IMR-90 (cell line): ENCODE data around the gene MAGEB2. TPM values are rescaled to one million over a fixed set of nuclear protein-coding genes. Genes with fewer than 3 reads are reported as not detected.

ENCODE experiments used
- ATAC-seq: fragments of 200-7000 bp; cut with Tn5 transposase; 2 replicates; pipeline ENCODE4 v1.9.1; 2020; ENCODE audit warnings: low read depth, mild to moderate bottlenecking, moderate library complexity
- BruUV-seq: library from RNA; stranded (reverse); fragments of 400-500 nt; replicated peaks from 2 replicates; lab custom pipeline; 2021; lab: Mats Ljungman, UMichigan
- CTCF ChIA-PET: fragments of 300-600 bp; formaldehyde crosslinking; extraction: SDS; loops from one replicate; lab custom pipeline; 2021; ENCODE audit warnings: antibody characterized with exemption; lab: Yijun Ruan, JAX
- POLR2A ChIA-PET: fragments of 300-600 bp; sonication (Branson Sonifier 250); formaldehyde crosslinking; loops from one replicate; lab custom pipeline; 2022; ENCODE audit warnings: antibody characterized with exemption; ENCODE audit not compliant: unreplicated experiment; lab: Charles Lee
- DNase-seq: peaks from one replicate; pipeline ENCODE4 v3.0.0; 2013
- H2AFZ ChIP-seq: replicated peaks from 2 replicates; pipeline ENCODE3; 2013; ENCODE audit warnings: low read length, mild to moderate bottlenecking; ENCODE audit not compliant: poor library complexity
- H2AK5ac ChIP-seq: 2 replicates; pipeline ENCODE4 v1.6.1; 2013; ENCODE audit warnings: low read depth, low read length, inconsistent platforms
- H2AK9ac ChIP-seq: replicated peaks from 2 replicates; pipeline ENCODE3; 2013; ENCODE audit warnings: mild to moderate bottlenecking, low read depth, low read length, moderate library complexity; ENCODE audit not compliant: poor library complexity
- H2BK120ac ChIP-seq: 2 replicates; pipeline ENCODE4 v1.6.1; 2013; ENCODE audit warnings: low read depth, low read length, inconsistent platforms
- H2BK15ac ChIP-seq: 3 replicates; pipeline ENCODE4 v1.6.1; 2013; ENCODE audit warnings: low read depth, low read length, inconsistent platforms
- H2BK20ac ChIP-seq: 2 replicates; pipeline ENCODE4 v1.6.1; 2013; ENCODE audit warnings: low read depth, mild to moderate bottlenecking, inconsistent platforms, low read length, moderate library complexity
- H2BK5ac ChIP-seq: 2 replicates; pipeline ENCODE4 v1.6.1; 2013; ENCODE audit warnings: mild to moderate bottlenecking, low read depth, low read length, inconsistent platforms; ENCODE audit not compliant: poor library complexity, severe bottlenecking
- H3K14ac ChIP-seq: replicated peaks from 2 replicates; pipeline ENCODE4 v1.6.1; 2013; ENCODE audit warnings: low read depth, low read length, inconsistent platforms
- H3K18ac ChIP-seq: 2 replicates; pipeline ENCODE4 v1.6.1; 2013; ENCODE audit warnings: low read depth, low read length, control low read depth
- H3K23ac ChIP-seq: 2 replicates; pipeline ENCODE4 v1.6.1; 2013; ENCODE audit warnings: low read depth, low read length, inconsistent platforms
- H3K27ac ChIP-seq: 2 replicates; pipeline ENCODE4 v1.5.1; 2013; ENCODE audit warnings: mild to moderate bottlenecking, control low read depth, low read length; ENCODE audit not compliant: insufficient read depth
- H3K27me3 ChIP-seq: 2 replicates; pipeline ENCODE4 v1.6.1; 2013; ENCODE audit warnings: low read length; ENCODE audit not compliant: control insufficient read depth, insufficient read depth
- H3K36me3 ChIP-seq: 2 replicates; pipeline ENCODE4 v1.6.1; 2013; ENCODE audit warnings: low read length, mixed read lengths; ENCODE audit not compliant: control insufficient read depth, insufficient read depth
- H3K4ac ChIP-seq: 2 replicates; pipeline ENCODE4 v1.6.1; 2013; ENCODE audit warnings: low read depth, low read length, inconsistent platforms
- H3K4me1 ChIP-seq: 2 replicates; pipeline ENCODE4 v1.6.1; 2013; ENCODE audit warnings: low read length, mixed read lengths; ENCODE audit not compliant: control insufficient read depth, insufficient read depth
- H3K4me2 ChIP-seq: 2 replicates; pipeline ENCODE4 v1.6.1; 2013; ENCODE audit warnings: low read depth, mild to moderate bottlenecking, control low read depth, low read length, moderate library complexity
- H3K4me3 ChIP-seq: 2 replicates; pipeline ENCODE4 v1.5.1; 2013; ENCODE audit warnings: low read depth, mild to moderate bottlenecking, control low read depth, low read length, moderate library complexity; ENCODE audit not compliant: insufficient read depth
- H3K56ac ChIP-seq: 2 replicates; pipeline ENCODE4 v1.6.1; 2013; ENCODE audit warnings: low read length, inconsistent platforms; ENCODE audit not compliant: insufficient read depth; ENCODE audit errors: extremely low read depth
- H3K79me1 ChIP-seq, 2 experiments: 2 replicates each; pipeline ENCODE4 v1.6.1; 2013; ENCODE audit warnings: low read length in 2 of 2, inconsistent platforms in 1 of 2, low read depth in 1 of 2
- H3K9ac ChIP-seq: 2 replicates; pipeline ENCODE4 v1.6.1; 2013; ENCODE audit warnings: low read depth, low read length, control low read depth
- H3K9me1 ChIP-seq: 2 replicates; pipeline ENCODE4 v1.6.1; 2013; ENCODE audit warnings: low read length, inconsistent platforms; ENCODE audit not compliant: insufficient read depth
- H3K9me3 ChIP-seq: 2 replicates; pipeline ENCODE4 v1.6.1; 2013; ENCODE audit warnings: low read length; ENCODE audit not compliant: control insufficient read depth, insufficient read depth
- H4K20me1 ChIP-seq: 2 replicates; pipeline ENCODE4 v1.6.1; 2013; ENCODE audit warnings: low read length, inconsistent platforms; ENCODE audit not compliant: insufficient read depth
- H4K5ac ChIP-seq: 2 replicates; pipeline ENCODE4 v1.6.1; 2013; ENCODE audit warnings: mild to moderate bottlenecking, low read depth, low read length, control low read depth
- H4K8ac ChIP-seq, 2 experiments: 2 replicates each; pipeline ENCODE4 v1.6.1; 2013; ENCODE audit warnings: low read depth in 2 of 2, low read length in 2 of 2, control low read depth in 1 of 2, inconsistent platforms in 1 of 2
- H4K91ac ChIP-seq: 2 replicates; pipeline ENCODE4 v1.6.1; 2013; ENCODE audit warnings: low read depth, low read length, inconsistent platforms; ENCODE audit not compliant: insufficient read depth
- CEBPB ChIP-seq: IDR thresholded peaks from 2 replicates; pipeline ENCODE4 v1.6.1; 2012; ENCODE audit warnings: low read depth, low read length, improper control_type of control experiment
- CHD1 ChIP-seq: IDR thresholded peaks from 2 replicates; pipeline ENCODE4 v1.6.1; 2012; ENCODE audit warnings: low read depth, low read length, improper control_type of control experiment
- FOS ChIP-seq: fragments of 150-350 bp; IDR thresholded peaks from 2 replicates; pipeline ENCODE4 v1.6.1; 2016; ENCODE audit warnings: low read depth, low read length
- MAFK ChIP-seq: IDR thresholded peaks from 2 replicates; pipeline ENCODE4 v1.6.1; 2012; ENCODE audit warnings: low read depth, low read length, improper control_type of control experiment
- MXI1 ChIP-seq: IDR thresholded peaks from 2 replicates; pipeline ENCODE4 v1.6.1; 2012; ENCODE audit warnings: low read depth, mild to moderate bottlenecking, low read length, moderate library complexity, borderline replicate concordance
- NFE2L2 ChIP-seq: fragments of 150-350 bp; IDR thresholded peaks from 2 replicates; pipeline ENCODE4 v1.6.1; 2016; ENCODE audit warnings: low read depth, mild to moderate bottlenecking, low read length
- RCOR1 ChIP-seq: IDR thresholded peaks from 2 replicates; pipeline ENCODE4 v1.6.1; 2012; ENCODE audit warnings: mild to moderate bottlenecking, low read length, improper control_type of control experiment; ENCODE audit not compliant: insufficient replicate concordance
- SMC3 ChIP-seq: fragments of 150-350 bp; IDR thresholded peaks from 2 replicates; pipeline ENCODE4 v1.6.1; 2016; ENCODE audit warnings: low read depth, mild to moderate bottlenecking, antibody characterized with exemption, low read length, moderate library complexity
- USF2 ChIP-seq: fragments of 150-350 bp; IDR thresholded peaks from 2 replicates; pipeline ENCODE4 v1.6.1; 2017; ENCODE audit warnings: mild to moderate bottlenecking, antibody characterized with exemption, low read length, low read depth
- WGBS, 2 experiments: methylation state at CpG; one replicate each; pipeline versions ENCODE4 v1.1.5 to v1.1.7; 2013; ENCODE audit warnings: missing lambda C conversion rate in 2 of 2; ENCODE audit not compliant: insufficient read length in 1 of 2; ENCODE audit errors: extremely low coverage in 2 of 2; 5-methylcytosine and 5-hydroxymethylcytosine counted together
- dilution Hi-C: fragments of 300-500 bp; cut with HindIII; formaldehyde crosslinking; loops from one replicate; pipeline ENCODE4 v1.14.3; 2018; ENCODE audit warnings: low sequenced_read_pairs; ENCODE audit not compliant: unreplicated experiment
- in situ Hi-C: fragments of 300-500 bp; cut with MboI; formaldehyde crosslinking; loops from 3 replicates; pipeline ENCODE4 v1.14.3; 2019; ENCODE audit warnings: low sequenced_read_pairs, inconsistent platforms, mixed read lengths
- intact Hi-C: fragments of 100-400 bp; cut with micrococcal nuclease; formaldehyde crosslinking; loops from 2 replicates; pipeline ENCODE4 v1.10.0; 2022
- polyA plus RNA-seq, 3 experiments: library from polyadenylated mRNA; depleted of rRNA; stranded (reverse); fragments of >200 nt; gene quantifications; 2 replicates each; pipeline ENCODE4 v1.2.3, GENCODE V29; 2012; ENCODE audit warnings: low replicate concordance in 1 of 3
- total RNA-seq: library from RNA; depleted of rRNA; stranded (reverse); fragments of >200 nt; gene quantifications from 2 replicates; pipeline ENCODE4 v1.2.3, GENCODE V29; 2012

The MAGEB2 gene
- total and polyA plus RNA-seq, 2 of the 4 experiments (the other 2 are of a cell fraction), result not detected

GRCh38 chrX:30220661-30221060 is 5.3 kb downstream of the MAGEB2 start:
- Histone ChIP-seq H3K23ac (no peak overlapping the region), H3K79me1 (no peaks in the 10 kb centered on the region), H2BK5ac (no peak overlapping the region), H3K18ac (no peak overlapping the region), H2BK120ac (no peak overlapping the region), H3K14ac (no peak overlapping the region), H2BK20ac (no peak overlapping the region), H3K4me1 (no peaks in the 10 kb centered on the region), H3K9ac (no peak overlapping the region), H2BK15ac (no peak overlapping the region), H4K8ac (no peak overlapping the region), H4K91ac (no peak overlapping the region), H3K9me3 (no peaks in the 10 kb centered on the region), H2AFZ (no peak overlapping the region), H2AK9ac (no peak overlapping the region), H3K9me1 (no peaks in the 10 kb centered on the region), H4K20me1 (no peaks in the 10 kb centered on the region), H2AK5ac (no peak overlapping the region), H3K36me3 (no peaks in the 10 kb centered on the region), H4K5ac (no peak overlapping the region), H3K27me3 (no peaks in the 10 kb centered on the region), H3K4me3 (no peak overlapping the region), H3K4ac (no peak overlapping the region), H3K56ac (no peak overlapping the region), H3K27ac (no peak overlapping the region), H3K4me2 (no peak overlapping the region)
- BruUV-seq, result no TSS peak
- ATAC-seq (no peak), DNase-seq (no peak)
- in situ Hi-C loops, result no loop called here
- dilution Hi-C loops, result no loop called here
- ChIA-PET POLR2A (no interaction called here), CTCF (no interaction called here)
- intact Hi-C loops, result no loop called here
- WGBS, 2 experiments, result no CpG with 5 or more reads among the region's 5 CpGs
- TF ChIP-seq FOS, result no peak
- no peak for TF ChIP-seq USF2
- no peak for TF ChIP-seq MAFK
- no peak for TF ChIP-seq CHD1
- TF ChIP-seq SMC3, result no peak
- TF ChIP-seq RCOR1, result no peak
- no peak for TF ChIP-seq MXI1
- no peak for TF ChIP-seq NFE2L2
- TF ChIP-seq CEBPB, result no peak
